HG03575 (cell line): ENCODE data around the gene LEMD3.

Experiments
- ATAC-seq: cut with Tn5 transposase; IDR thresholded peaks from one replicate; pipeline ENCODE4 v1.9.1; 2021; ENCODE audit not compliant: unreplicated experiment, insufficient number of reproducible peaks, low FRiP score; ENCODE audit errors: extremely low read depth

Gene LEMD3

DNA sequence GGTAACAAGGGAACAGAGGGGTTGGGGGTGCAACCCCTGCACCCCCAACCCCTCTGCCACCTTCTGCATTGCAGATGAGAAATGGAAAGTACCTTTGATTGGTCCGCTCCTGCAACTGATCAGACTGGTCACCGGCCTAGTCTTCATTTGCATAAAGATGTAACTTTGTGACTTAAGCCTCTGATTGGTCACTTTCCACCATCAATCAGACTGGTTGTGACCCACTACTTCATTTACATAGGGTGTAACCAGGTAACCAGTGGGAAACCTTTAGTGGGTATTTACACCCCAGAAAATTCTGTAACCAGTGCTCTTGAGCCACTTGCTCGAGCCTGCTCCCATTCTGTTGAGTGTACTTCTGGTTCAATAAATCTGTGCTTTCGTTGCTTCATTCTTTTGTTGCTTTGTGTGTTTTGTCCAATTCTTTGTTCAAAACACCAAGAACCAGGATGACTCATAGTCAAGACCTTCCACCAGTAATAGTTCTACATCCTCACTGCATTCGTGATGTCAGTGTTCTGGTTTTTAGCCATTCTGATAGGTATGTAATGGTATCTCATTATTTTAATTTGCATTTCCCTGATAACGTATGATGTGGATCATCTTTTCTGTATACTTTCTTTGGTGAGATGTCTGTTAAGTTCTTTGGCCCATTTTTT, 30.8 kb downstream of the LEMD3 start:
- ATAC-seq = no peak

DNA sequence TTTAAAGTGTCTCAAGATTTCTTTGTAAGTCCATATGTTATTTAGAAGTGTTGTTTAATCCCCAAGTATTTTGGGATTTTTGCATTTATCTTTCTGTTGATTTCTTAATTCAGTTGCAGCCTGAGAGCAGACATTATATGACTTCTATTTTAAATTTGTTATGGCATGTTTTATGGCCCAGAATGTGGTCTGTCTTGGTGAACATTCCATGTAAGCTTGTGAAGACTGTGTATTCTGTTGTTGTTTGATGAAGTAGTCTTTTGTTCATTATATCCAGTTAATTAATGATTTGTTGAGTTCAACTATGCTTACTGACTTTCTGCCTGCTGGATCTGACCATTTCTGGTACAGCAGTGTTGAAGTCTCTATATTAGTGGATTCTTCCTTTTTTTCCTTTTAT, 34.0 kb downstream of the LEMD3 start:
- ATAC-seq = no peak

DNA sequence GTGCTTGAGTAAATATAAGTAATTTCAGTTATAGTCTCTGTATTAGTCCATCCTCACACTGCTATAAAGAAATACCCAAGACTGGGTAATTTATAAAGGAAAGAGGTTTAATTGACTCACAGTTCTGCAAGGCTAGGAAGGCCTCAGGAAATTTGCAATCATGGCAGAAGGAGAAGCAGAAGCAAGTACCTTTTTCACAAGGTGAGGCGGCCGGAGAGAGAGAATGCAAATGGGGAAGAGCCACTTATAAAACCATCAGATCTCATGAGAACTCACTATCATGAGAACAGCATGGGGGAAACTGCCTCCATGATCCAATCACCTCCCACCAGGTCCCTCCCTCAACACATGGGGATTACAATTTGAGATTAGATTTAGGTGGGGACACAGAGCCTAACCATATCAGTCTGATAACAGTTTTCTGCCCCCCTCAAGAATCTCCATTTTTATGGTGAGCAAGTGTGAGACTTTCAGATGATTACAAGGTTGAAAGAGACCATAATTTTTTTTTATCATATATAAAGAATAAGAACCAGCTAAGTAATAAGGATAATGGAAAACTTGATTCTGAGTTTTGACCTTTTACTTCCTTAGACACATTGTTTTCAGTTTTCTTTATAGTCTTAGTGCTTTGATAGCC, 35.6 kb downstream of the LEMD3 start:
- no peak for ATAC-seq

DNA sequence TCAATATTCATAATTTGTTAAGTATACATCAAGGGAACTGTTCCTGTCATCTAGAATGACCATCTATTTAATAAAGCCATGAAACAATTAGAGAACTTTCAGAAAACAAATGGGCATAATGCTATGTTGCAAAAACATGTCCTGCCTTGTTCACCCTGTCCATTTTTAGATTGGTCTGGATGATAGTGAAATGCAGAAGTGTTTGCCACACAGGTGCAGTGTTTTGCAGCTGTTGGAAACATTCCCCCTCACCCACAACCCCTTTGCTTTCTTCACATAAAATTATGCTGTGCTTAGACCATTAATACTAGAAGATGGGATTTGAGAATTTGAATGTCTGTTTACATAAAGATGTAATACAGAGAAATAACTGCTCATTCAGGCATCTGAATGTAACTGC, 36.5 kb downstream of the LEMD3 start:
- no peak for ATAC-seq

DNA sequence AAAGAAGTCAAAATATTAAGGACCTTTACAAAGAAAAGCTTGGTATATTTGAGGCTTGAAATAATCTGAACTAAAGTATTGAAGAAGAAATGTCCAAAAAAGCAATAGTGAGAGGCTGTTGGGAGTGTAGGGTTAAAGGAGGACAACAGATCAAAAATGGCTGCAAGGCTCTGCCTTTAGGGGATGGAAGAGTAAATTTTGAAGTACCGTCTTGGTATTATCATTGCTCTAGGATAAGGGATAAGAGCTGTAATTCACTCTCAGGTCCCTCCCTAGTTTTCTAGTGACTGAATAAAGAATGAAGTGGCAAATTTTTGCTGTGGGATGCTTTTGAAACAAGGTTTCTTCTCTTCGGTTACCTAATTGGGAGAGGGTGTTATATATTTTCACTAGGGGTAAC, 38.7 kb downstream of the LEMD3 start:
- no peak for ATAC-seq

GRCh38 chr12:65208964-65209654, 39.7 kb downstream of the LEMD3 start:
- no peak for ATAC-seq

- peak; percentile 79 for ATAC-seq
These were observed 40.3 kb downstream of the LEMD3 start for GRCh38 chr12:65209655-65210043.

DNA sequence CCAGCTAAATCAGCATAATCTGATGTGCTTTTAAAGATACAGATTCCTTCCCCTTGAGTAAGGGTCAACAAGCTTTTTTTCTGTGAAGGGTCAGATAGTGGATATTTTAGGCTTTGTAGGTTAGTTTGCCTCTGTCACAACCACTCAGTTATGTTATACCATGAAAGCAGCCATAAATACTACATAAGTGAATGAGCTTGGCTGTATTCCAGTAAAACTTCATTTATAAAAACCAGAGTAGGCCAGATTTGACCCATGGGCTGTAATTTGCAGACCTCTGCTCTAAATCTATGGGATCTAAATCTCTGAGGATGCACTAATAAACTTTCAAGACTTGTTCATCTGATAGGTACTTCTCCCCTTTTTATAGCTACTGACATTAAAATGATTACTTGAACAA, 47.7 kb downstream of the LEMD3 start:
- ATAC-seq = no peak

DNA sequence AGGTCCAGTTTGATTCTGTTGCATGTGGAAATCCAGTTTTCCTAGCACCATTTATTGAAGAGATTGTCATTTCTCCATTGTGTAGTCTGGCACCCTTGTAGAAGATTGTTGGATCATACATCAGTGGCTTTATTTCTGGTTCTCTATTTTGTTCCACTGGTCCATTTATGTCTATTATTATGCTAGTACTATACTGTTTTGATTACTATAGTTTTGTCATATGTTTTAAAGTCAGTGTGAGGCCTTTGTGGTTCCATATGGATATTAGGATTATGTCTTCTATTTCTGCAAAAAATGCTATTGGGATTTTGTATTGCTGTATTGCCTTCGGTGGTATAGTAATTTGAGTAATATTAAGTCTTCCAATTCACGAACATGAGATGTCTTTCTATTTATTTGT, 51.4 kb downstream of the LEMD3 start:
- no peak for ATAC-seq

DNA sequence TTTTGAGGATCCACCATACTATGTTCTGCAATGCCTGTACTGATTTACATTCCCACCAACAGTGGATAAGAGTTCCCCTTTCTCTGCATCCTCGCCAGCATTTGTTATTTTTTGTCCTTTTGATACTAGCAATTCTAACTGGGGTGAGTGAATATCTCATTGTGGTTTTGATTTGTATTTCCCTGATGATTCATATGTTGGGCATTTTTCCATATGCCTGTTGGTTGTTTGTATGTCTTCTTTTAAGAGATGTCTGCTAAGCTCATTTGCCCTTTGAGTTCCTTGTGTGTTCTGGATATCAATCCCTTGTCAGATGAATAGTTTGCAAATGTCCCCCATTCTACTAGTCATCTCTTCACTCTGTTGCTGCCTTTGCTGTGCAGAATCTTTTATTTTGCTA, 60.1 kb downstream of the LEMD3 start:
- ATAC-seq = no peak

- no peak for ATAC-seq
These were observed 63.2 kb downstream of the LEMD3 start for GRCh38 chr12:65232476-65233077.

DNA sequence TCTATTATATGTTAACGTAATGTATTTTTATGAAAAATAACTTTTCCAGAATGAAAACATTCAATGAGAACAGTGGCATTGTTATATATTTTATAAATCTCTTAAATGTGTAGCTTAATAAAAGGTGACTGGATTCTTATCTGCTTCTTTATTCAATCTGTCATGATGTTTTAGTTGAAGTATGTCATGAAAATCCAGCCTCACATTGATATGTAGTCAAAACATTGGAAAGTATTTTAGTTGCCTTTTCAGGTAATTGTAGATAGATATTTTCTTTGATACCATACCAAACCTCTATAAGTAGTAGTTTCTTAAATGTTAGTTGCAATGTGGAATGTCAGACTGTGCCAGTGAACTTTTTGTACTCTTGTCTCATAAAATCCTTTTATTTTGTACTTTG, 67.8 kb downstream of the LEMD3 start:
- no peak for ATAC-seq

GRCh38 chr12:65238609-65239008, 69.2 kb downstream of the LEMD3 start:
- no peak for ATAC-seq

DNA sequence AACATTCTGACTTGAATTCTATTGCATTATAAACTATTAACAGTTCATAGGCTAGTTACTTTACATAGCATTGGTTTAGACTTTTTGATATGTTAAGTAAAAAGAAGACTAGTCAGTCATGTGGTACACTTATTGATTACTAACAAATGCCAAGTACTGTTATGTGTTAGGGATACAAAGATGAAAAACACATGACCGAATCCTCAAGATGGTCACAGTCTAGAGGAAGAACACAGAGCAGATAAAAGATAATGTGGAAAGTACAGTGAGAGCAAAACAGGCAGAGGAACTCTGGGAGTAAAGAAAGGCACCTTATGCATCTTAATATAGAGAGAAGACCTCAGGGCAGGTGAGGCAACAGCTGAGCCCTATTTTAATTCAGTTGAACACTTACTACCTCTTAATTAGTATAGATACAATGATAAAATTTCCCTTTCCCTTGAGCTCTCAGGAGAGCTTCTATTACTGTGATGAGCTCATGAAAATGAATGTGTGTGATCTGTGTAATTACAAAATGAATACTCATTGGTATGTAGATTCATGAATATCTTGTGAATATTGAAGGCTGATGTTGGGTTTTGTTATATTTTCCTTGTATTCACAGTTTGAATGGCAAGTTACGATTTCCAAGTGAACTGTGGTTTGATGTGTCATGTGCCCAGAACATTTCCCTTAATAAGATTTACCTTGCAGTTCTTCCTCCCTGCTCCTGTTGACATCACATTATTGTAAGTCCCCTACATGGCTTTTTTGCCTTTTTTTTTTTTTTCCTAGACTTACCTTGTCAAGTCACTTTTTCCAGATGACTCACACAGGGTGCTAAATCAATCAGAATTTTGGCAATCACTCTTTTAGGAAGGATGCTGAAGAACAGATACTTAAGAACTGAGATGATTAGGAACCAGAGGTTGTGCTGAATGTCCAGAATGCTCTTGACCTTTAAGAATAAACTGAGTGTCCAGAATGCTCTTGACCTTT, 79.6 kb downstream of the LEMD3 start:
- ATAC-seq = no peak

GRCh38 chr12:65252515-65252914, 83.1 kb downstream of the LEMD3 start:
- no peak for ATAC-seq

DNA sequence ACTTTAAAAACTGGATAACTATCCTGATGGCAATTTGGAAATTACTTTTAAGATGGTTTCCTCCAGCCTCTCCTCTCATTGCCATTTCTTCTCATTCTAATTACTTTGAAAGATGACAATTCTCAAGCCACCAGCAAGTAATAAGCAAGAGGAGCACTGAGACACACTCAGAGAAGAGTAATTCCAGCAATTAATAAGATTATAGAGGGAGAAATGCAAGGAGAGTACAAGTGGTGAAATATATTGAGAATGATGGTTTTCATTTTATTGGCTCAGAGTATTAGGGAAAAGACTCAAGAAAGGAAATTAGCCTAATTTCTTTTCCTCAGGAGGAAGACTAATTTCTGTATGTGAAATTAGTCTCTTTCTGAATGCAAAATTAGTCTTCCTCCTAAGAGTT, 88.6 kb downstream of the LEMD3 start:
- no peak for ATAC-seq

GRCh38 chr12:65259501-65259900, 90.1 kb downstream of the LEMD3 start:
- no peak for ATAC-seq

GRCh38 chr12:65263777-65264176, 94.4 kb downstream of the LEMD3 start:
- ATAC-seq = no peak

DNA sequence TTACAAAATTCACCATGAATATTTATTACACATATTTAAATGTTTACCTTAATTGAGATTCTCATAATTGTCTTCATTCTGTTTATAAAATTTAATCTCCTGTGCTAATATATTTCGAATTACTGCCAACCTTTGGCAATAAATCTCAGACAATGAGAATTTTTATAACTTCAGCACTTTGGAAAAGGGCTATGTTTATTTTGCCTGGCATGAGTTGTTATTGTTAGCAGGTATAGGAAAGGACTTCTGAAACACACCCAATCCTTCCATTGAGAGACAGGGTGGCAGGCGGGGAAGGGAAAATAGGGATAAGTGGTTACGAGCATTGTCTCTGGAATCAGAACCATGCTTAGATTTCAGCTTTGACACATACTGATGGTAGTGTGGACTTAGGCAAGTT, 97.0 kb downstream of the LEMD3 start:
- ATAC-seq = no peak
